ENCODE results near the gene WASL. TPM values are rescaled to one million over a fixed set of nuclear protein-coding genes. Genes with fewer than 3 reads are reported as not detected.

The WASL gene
- total RNA-seq, 1 experiment from 2014 or later = 42.3 TPM

DNA sequence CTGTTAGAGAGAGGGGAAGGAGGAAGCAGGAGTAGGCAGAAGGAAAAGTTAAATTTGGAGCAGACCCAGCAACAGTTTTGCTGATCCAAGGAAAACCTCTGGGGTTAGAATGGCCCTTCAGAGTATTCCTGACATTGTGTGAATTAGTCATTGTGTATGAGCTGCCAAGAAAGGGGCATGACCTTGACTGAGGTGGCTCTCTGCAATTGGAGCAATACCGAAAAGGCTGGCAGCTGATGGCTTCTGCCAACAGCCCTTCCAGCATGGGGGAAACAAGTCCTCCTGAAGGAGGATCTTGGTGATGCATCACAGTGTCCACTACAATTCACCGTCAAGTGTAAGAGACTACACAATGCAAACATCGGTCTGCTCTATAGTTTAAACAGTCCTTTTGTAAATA lies 20.6 kb upstream of the WASL start:
- CTCF ChIA-PET = no interaction called here
- no peaks in the 10 kb centered on the region for H3K27me3 Mint-ChIP-seq (ENCODE audit: insufficient read depth, unreplicated experiment)
- H3K36me3 Mint-ChIP-seq (ENCODE audit: insufficient read depth, unreplicated experiment) = no peaks in the 10 kb centered on the region
- TF ChIP-seq, protein P1, sequence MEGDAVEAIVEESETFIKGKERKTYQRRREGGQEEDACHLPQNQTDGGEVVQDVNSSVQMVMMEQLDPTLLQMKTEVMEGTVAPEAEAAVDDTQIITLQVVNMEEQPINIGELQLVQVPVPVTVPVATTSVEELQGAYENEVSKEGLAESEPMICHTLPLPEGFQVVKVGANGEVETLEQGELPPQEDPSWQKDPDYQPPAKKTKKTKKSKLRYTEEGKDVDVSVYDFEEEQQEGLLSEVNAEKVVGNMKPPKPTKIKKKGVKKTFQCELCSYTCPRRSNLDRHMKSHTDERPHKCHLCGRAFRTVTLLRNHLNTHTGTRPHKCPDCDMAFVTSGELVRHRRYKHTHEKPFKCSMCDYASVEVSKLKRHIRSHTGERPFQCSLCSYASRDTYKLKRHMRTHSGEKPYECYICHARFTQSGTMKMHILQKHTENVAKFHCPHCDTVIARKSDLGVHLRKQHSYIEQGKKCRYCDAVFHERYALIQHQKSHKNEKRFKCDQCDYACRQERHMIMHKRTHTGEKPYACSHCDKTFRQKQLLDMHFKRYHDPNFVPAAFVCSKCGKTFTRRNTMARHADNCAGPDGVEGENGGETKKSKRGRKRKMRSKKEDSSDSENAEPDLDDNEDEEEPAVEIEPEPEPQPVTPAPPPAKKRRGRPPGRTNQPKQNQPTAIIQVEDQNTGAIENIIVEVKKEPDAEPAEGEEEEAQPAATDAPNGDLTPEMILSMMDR (IDR thresholded peaks at IDR 0.05; ENCODE audit: insufficient read depth in 1 of 2, low read depth in 1 of 2, low read length in 1 of 2, severe bottlenecking in 1 of 2, unreplicated experiment in 1 of 2) = no peak
- intact Hi-C loops (cut with micrococcal nuclease; ENCODE audit: unreplicated experiment) = no loop called here
- no TSS peak for BruUV-seq (replicated peaks)
- no peaks in the 10 kb centered on the region for H3K27me3 ChIP-seq (replicated peaks; ENCODE audit: control insufficient read depth, insufficient read depth, low read length)
- no peak overlapping the region for H3K4me3 ChIP-seq (ENCODE audit: low read depth, low read length)
- POLR2A ChIA-PET = no interaction called here
- H3K36me3 ChIP-seq (ENCODE audit: control insufficient read depth, insufficient read depth, low read length) = no peaks in the 10 kb centered on the region
- no peaks in the 10 kb centered on the region for H3K9me3 Mint-ChIP-seq (ENCODE audit: unreplicated experiment)
- no peak overlapping the region for H3K4me3 Mint-ChIP-seq (ENCODE audit: unreplicated experiment)
- DNase-seq = no peak
- no peaks in the 10 kb centered on the region for H3K9me3 ChIP-seq
- H3K4me1 Mint-ChIP-seq (ENCODE audit: low read depth, unreplicated experiment) = peaks cover 8% of the 10 kb centered on the region
- 0 out of 2 replicates have a peak, but pooled peaks cover under 1% of the 10 kb centered on the region for H3K4me1 ChIP-seq
- H3K27ac Mint-ChIP-seq (ENCODE audit: unreplicated experiment) = no peak overlapping the region

GRCh38 chr7:123768493-123768892 lies 19.7 kb upstream of the WASL start:
- no peaks in the 10 kb centered on the region for H3K27me3 ChIP-seq (replicated peaks; ENCODE audit: control insufficient read depth, insufficient read depth, low read length)
- Mint-ChIP-seq H3K27ac (ENCODE audit: unreplicated experiment) (no peak overlapping the region), H3K4me3 (ENCODE audit: unreplicated experiment) (no peak overlapping the region), H3K27me3 (ENCODE audit: insufficient read depth, unreplicated experiment) (no peaks in the 10 kb centered on the region), H3K36me3 (ENCODE audit: insufficient read depth, unreplicated experiment) (no peaks in the 10 kb centered on the region), H3K9me3 (ENCODE audit: unreplicated experiment) (no peaks in the 10 kb centered on the region), H3K4me1 (ENCODE audit: low read depth, unreplicated experiment) (peaks cover 6% of the 10 kb centered on the region)
- ChIA-PET POLR2A (no interaction called here), CTCF (interaction anchor here (0.6 kb wide), 1 partner anchor 228 kb away, joined by 3 read pairs; no protein-coding TSS in a partner anchor)
- no peak overlapping the region for H3K4me3 ChIP-seq (ENCODE audit: low read depth, low read length)
- BruUV-seq (replicated peaks) = no TSS peak
- no peak for DNase-seq
- no peaks in the 10 kb centered on the region for H3K9me3 ChIP-seq
- no peaks in the 10 kb centered on the region for H3K4me1 ChIP-seq
- intact Hi-C loops (cut with micrococcal nuclease; ENCODE audit: unreplicated experiment) = no loop called here
- no peaks in the 10 kb centered on the region for H3K36me3 ChIP-seq (ENCODE audit: control insufficient read depth, insufficient read depth, low read length)
- TF ChIP-seq, protein P1 (IDR thresholded peaks at IDR 0.05; ENCODE audit: insufficient read depth in 1 of 2, low read depth in 1 of 2, low read length in 1 of 2, severe bottlenecking in 1 of 2, unreplicated experiment in 1 of 2) = no peak

- Histone ChIP-seq H3K27me3 (replicated peaks; ENCODE audit: control insufficient read depth, insufficient read depth, low read length) (no peaks in the 10 kb centered on the region), H3K4me3 (ENCODE audit: low read depth, low read length) (no peak overlapping the region), H3K36me3 (ENCODE audit: control insufficient read depth, insufficient read depth, low read length) (no peaks in the 10 kb centered on the region), H3K9me3 (no peaks in the 10 kb centered on the region; the same call in 1 of the 2 replicates), H3K4me1 (no peaks in the 10 kb centered on the region)
- Mint-ChIP-seq H3K27ac (ENCODE audit: unreplicated experiment) (no peak overlapping the region), H3K27me3 (ENCODE audit: insufficient read depth, unreplicated experiment) (no peaks in the 10 kb centered on the region), H3K9me3 (ENCODE audit: unreplicated experiment) (peaks cover 6% of the 10 kb centered on the region), H3K4me3 (ENCODE audit: unreplicated experiment) (no peak overlapping the region), H3K36me3 (ENCODE audit: insufficient read depth, unreplicated experiment) (no peaks in the 10 kb centered on the region), H3K4me1 (ENCODE audit: low read depth, unreplicated experiment) (peaks cover 9% of the 10 kb centered on the region)
- POLR2A ChIA-PET = interaction anchor here (1.0 kb wide), 1 partner anchor 13 kb away, joined by 3 read pairs; no protein-coding TSS in a partner anchor
- no TSS peak for BruUV-seq (replicated peaks)
- no peak for DNase-seq
- TF ChIP-seq, protein P1 (IDR thresholded peaks at IDR 0.05; ENCODE audit: insufficient read depth in 1 of 2, low read depth in 1 of 2, low read length in 1 of 2, severe bottlenecking in 1 of 2, unreplicated experiment in 1 of 2) = no peak
- intact Hi-C loops (cut with micrococcal nuclease; ENCODE audit: unreplicated experiment) = no loop called here
- CTCF ChIA-PET = no interaction called here
Measured at GRCh38 chr7:123763191-123763661, 14.4 kb upstream of the WASL start.
